ENCODE data around the gene TP53RK.

The TP53RK gene

DNA sequence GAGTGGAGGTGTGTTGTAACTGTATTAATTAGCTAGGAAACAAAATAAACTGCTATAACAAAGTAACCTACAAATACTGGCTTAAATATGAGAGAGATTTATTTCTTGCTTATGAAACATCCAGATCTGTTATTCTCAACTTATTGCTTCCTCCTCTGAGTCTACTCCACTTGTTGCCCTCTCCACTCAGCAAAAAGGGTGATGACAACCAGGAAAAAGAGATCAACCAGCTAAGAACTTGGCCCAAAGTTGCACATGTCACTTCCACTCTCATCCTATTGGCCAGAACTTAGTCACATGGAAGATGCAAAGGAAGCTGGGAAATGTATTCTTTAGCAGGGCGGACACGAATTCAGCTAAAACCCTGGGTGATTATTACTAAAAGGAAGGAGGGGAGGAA lies 5.2 kb upstream of the TP53RK start:
- Histone ChIP-seq H3K4me3 (ENCODE audit: low read length) (no peak overlapping the region), H3K4me1 (ENCODE audit: insufficient read depth, low read length) (peaks cover 8% of the 10 kb centered on the region), H3K27me3 (ENCODE audit: insufficient read depth, low read length) (no peaks in the 10 kb centered on the region), H3K27ac (ENCODE audit: low read depth, low read length) (no peak overlapping the region), H3K9me3 (ENCODE audit: insufficient read depth, low read depth, low read length) (no peaks in the 10 kb centered on the region), H3K36me3 (ENCODE audit: insufficient read depth, low read length) (no peaks in the 10 kb centered on the region), H3K9ac (ENCODE audit: low read depth, low read length) (no peak overlapping the region)
- 86% methylated on average over 2 of the region's 2 CpGs for WGBS

DNA sequence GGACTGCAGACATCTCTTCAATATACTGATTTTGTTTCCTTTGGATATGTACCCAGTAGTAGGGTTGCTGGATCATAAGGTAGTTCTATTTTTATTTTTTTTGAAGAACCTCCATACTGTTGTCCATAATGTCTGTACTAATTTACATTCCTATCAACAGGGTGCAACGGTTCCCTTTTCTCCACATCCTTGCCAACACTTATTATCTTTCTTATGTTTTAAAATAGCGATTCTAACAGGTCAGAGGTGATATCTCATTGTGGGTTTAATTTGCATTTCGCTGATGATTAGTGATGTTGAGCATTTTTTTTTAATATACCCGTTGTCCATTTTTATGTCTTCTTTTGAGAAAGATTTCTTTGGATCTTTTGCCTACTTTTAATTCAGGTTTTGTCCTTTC lies 2.0 kb upstream of the TP53RK start:
- H3K27ac ChIP-seq (ENCODE audit: low read depth, low read length) = no peak overlapping the region
- WGBS = 79% methylated on average over 4 of the region's 4 CpGs
- H3K27me3 ChIP-seq (ENCODE audit: insufficient read depth, low read length) = no peaks in the 10 kb centered on the region
- H3K4me1 ChIP-seq (ENCODE audit: insufficient read depth, low read length) = peaks cover 17% of the 10 kb centered on the region
- H3K9me3 ChIP-seq (ENCODE audit: insufficient read depth, low read depth, low read length) = no peaks in the 10 kb centered on the region
- no peak overlapping the region for H3K9ac ChIP-seq (ENCODE audit: low read depth, low read length)
- no peak overlapping the region for H3K4me3 ChIP-seq (ENCODE audit: low read length)
- H3K36me3 ChIP-seq (ENCODE audit: insufficient read depth, low read length) = peaks cover 9% of the 10 kb centered on the region

DNA sequence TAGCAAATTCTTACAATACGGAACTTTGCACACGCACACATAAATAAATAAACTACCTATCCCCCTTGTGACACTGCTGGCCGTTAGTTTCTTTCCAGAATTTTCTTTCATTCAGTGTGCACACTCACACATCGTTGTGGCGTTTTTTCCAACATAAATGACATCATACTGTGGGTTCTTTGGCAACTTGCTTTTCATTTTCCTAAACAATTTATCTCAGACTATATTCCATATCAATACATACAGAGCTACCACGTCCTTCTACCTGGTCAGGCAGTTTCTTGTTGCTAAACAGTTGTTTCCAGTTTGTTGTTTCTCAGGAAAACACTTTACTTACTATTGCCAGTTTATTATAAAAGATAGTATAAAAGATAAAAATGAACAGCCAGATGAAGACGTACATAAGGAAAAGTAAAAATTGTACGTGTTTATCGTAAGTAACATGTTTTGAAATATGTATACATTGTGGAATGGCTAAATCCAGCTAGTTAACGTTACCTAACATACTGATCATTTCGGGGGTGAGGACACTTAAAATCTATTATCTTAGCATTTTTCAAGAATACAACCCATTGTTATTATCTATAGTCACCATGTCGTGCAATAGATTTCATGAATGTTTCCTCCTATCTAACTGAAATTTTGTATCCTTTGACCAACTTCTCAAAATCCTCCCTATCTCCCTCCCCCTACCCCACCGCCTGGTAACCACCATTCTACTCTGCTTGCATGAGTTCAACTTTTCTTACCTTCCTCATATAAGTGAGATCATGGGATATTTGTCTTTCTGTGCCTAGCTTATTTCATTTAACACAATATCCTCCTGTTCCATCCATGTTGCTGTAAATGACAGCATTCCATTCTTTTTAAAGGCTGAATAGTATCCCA lies 1.2 kb upstream of the TP53RK start:
- H3K9ac ChIP-seq (ENCODE audit: low read depth, low read length) = peak overlapping the region; percentile 75
- peaks cover 16% of the 10 kb centered on the region for H3K36me3 ChIP-seq (ENCODE audit: insufficient read depth, low read length)
- H3K4me3 ChIP-seq (ENCODE audit: low read length) = peak overlapping the region; percentile 58
- H3K4me1 ChIP-seq (ENCODE audit: insufficient read depth, low read length) = peaks cover 17% of the 10 kb centered on the region
- WGBS = 86% methylated on average over 13 of the region's 13 CpGs
- H3K27me3 ChIP-seq (ENCODE audit: insufficient read depth, low read length) = no peaks in the 10 kb centered on the region
- H3K9me3 ChIP-seq (ENCODE audit: insufficient read depth, low read depth, low read length) = no peaks in the 10 kb centered on the region
- peak overlapping the region; percentile 59; the same call in 1 of the 2 replicates for H3K27ac ChIP-seq (ENCODE audit: low read depth, low read length)

DNA sequence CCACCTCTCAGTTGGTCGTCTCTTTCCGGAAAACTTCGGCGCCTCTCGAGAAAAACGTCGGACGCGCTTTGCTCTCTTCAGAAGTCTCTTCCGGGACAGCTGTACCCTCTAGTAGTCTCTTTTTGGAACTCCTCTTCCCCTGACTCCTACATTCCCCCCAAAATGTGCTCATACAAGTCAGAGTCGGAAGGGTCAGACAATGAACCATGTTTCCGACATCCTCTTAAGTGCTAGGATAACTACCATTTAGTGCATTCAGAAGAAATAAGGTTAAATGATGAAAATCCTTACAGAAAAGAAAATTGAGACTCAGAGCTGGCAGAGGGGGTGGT lies 476 bp upstream of the TP53RK start:
- 1% methylated on average over 12 of the region's 12 CpGs for WGBS
- peak overlapping the region; percentile 58 for H3K4me3 ChIP-seq (ENCODE audit: low read length)
- H3K27me3 ChIP-seq (ENCODE audit: insufficient read depth, low read length) = no peaks in the 10 kb centered on the region
- H3K4me1 ChIP-seq (ENCODE audit: insufficient read depth, low read length) = peaks cover 17% of the 10 kb centered on the region
- H3K36me3 ChIP-seq (ENCODE audit: insufficient read depth, low read length) = peaks cover 24% of the 10 kb centered on the region
- peak overlapping the region; percentile 75 for H3K9ac ChIP-seq (ENCODE audit: low read depth, low read length)
- H3K9me3 ChIP-seq (ENCODE audit: insufficient read depth, low read depth, low read length) = no peaks in the 10 kb centered on the region
- H3K27ac ChIP-seq (ENCODE audit: low read depth, low read length) = peak overlapping the region; percentile 59; the same call in 1 of the 2 replicates

DNA sequence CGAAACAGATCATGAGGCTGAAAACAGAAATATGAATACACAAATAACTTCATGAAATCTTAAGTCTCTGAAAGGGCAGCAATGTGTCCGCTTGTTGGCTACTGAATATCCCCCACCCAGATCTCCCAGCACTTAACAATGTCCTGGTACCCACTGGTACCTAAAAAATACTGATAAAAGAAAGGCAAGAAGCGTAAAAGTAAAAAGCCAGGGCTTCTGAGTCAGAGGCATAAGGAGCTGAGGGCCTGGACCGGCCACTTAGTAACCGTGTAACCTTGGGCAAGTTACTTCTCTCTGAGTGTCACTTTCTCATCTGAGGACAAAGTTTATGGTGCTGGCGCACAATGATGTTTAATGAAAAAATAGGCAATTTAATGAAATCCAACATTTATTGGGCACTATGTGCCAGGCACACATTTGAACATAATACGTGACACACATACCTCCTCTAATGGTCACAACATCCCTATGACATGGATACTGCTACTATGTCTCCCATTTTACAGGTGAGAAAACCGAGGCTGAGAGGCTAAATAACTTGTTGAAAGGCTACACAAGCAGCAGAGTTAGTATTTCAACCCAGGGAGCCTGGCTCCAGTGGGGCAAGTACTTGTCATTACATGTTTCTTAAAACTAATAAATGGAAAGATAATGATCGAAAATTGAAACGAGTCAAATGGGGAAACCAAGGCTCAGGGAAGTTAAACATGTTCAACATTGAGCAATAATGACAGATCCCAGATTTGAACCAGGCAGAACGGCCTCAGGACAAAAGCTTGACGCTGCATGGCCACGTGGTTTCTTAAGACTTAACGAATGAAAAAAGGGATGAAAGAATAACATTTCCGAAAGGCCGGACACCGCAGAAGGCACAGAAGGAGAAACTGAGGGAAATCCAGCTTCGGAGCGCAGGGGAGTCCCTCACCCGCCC lies 828 bp downstream of the TP53RK start:
- WGBS = 24% methylated on average over 20 of the region's 20 CpGs
- H3K27me3 ChIP-seq (ENCODE audit: insufficient read depth, low read length) = no peaks in the 10 kb centered on the region
- peak overlapping the region; percentile 98 for H3K27ac ChIP-seq (ENCODE audit: low read depth, low read length)
- no peaks in the 10 kb centered on the region for H3K9me3 ChIP-seq (ENCODE audit: insufficient read depth, low read depth, low read length)
- H3K4me1 ChIP-seq (ENCODE audit: insufficient read depth, low read length) = peaks cover 18% of the 10 kb centered on the region
- H3K4me3 ChIP-seq (ENCODE audit: low read length) = peak overlapping the region; percentile 90
- peaks cover 24% of the 10 kb centered on the region for H3K36me3 ChIP-seq (ENCODE audit: insufficient read depth, low read length)
- H3K9ac ChIP-seq (ENCODE audit: low read depth, low read length) = peak overlapping the region; percentile 93

DNA sequence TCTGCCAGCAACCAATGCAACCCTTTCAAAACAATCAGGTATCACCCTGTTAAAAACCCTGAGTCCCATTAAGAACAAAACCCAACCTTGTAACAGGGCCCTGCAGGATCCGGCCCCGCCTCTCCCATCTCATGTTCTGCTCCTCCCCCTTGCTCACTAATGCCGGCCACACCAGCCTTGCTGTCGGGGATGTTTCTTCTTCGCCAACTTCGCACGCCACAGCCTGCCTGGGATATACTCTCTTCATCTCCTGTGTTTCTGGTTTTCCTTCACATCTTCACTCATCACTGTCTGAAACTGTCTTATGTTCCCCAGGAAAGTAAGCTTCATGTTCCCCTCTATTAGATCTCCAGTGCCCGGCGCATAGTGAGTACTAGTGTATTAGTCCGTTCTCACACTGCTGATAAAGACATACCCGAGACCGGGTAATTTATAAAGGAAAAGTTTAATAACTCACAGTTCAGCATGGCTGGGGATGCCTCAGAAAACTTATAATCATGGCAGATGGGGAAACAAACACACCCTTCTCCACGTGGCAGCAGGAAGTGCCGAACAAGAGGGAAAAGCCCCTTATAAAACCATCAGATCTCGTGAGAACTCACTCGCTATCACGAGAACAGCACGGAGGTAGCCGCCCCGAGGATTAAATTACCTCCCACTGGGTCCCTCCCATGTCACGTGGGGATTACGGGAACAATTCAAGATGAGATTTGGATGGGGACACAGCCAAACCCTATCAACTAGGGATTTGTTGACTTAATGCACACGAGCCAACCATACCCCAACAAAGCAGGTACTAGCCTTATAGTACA lies 5.1 kb downstream of the TP53RK start:
- H3K9ac ChIP-seq (ENCODE audit: low read depth, low read length) = peak overlapping the region; percentile 79
- no peaks in the 10 kb centered on the region for H3K27me3 ChIP-seq (ENCODE audit: insufficient read depth, low read length)
- H3K4me3 ChIP-seq (ENCODE audit: low read length) = peak overlapping the region; percentile 63
- H3K36me3 ChIP-seq (ENCODE audit: insufficient read depth, low read length) = peaks cover 36% of the 10 kb centered on the region
- 32% methylated on average over 22 of the region's 23 CpGs for WGBS
- peaks cover 30% of the 10 kb centered on the region for H3K4me1 ChIP-seq (ENCODE audit: insufficient read depth, low read length)
- peak overlapping the region; percentile 55 for H3K27ac ChIP-seq (ENCODE audit: low read depth, low read length)
- no peaks in the 10 kb centered on the region for H3K9me3 ChIP-seq (ENCODE audit: insufficient read depth, low read depth, low read length)

DNA sequence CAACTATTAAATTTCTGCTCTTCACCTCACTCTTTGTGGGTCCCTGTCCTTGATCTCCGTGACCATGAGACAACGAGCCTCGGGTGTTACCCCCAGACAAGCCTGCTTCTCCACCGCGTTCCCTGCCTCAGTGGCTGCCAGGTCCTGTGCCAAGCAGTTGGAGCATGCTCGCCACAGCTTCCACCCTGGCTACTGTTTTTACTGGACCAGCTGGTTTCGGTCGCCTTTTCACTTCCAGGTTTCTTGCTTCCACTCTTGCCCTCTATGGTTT lies 5.6 kb downstream of the TP53RK start:
- 56% methylated on average over 8 of the region's 8 CpGs for WGBS
- H3K9ac ChIP-seq (ENCODE audit: low read depth, low read length) = peak overlapping the region; percentile 79
- no peaks in the 10 kb centered on the region for H3K9me3 ChIP-seq (ENCODE audit: insufficient read depth, low read depth, low read length)
- peaks cover 36% of the 10 kb centered on the region for H3K36me3 ChIP-seq (ENCODE audit: insufficient read depth, low read length)
- H3K27me3 ChIP-seq (ENCODE audit: insufficient read depth, low read length) = no peaks in the 10 kb centered on the region
- peaks cover 30% of the 10 kb centered on the region for H3K4me1 ChIP-seq (ENCODE audit: insufficient read depth, low read length)
- peak overlapping the region; percentile 15; the same call in 1 of the 2 replicates for H3K27ac ChIP-seq (ENCODE audit: low read depth, low read length)
- peak overlapping the region; percentile 63 for H3K4me3 ChIP-seq (ENCODE audit: low read length)

DNA sequence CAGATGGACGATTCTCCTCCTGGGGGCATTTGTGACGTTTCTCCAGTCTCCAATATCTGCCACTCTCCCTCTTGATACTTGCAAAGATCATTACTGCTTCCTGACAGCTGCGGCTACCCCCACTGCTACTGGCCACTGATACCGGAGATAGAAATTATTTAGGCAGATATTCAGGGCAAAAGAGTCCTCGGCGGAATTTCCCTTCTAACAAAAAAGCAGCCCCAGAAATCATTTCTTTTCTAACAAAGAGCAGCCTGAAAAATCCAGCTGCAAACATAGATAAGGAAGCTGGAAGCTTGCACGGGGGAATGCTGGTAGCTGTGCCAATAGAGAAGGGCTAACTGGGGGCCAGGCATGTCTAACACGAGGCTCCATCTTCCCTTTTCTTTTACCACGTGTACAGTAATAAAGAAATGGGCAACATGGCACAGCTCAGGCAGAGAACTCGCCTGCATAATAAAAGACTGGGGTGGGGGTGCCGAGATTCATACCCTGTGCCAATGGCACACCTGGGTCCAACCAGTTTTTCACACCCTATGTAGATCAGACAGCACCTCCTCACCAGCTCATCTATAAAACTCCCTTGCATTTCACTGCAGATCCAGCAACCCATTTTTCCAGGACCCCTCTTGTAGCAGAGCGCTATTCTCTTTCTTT lies 6.1 kb downstream of the TP53RK start:
- WGBS = 75% methylated on average over 12 of the region's 12 CpGs
- peak overlapping the region; percentile 63 for H3K4me3 ChIP-seq (ENCODE audit: low read length)
- peak overlapping the region; percentile 79 for H3K9ac ChIP-seq (ENCODE audit: low read depth, low read length)
- peaks cover 27% of the 10 kb centered on the region for H3K4me1 ChIP-seq (ENCODE audit: insufficient read depth, low read length)
- peaks cover 38% of the 10 kb centered on the region for H3K36me3 ChIP-seq (ENCODE audit: insufficient read depth, low read length)
- no peak overlapping the region for H3K27ac ChIP-seq (ENCODE audit: low read depth, low read length)
- no peaks in the 10 kb centered on the region for H3K27me3 ChIP-seq (ENCODE audit: insufficient read depth, low read length)
- H3K9me3 ChIP-seq (ENCODE audit: insufficient read depth, low read depth, low read length) = no peaks in the 10 kb centered on the region

DNA sequence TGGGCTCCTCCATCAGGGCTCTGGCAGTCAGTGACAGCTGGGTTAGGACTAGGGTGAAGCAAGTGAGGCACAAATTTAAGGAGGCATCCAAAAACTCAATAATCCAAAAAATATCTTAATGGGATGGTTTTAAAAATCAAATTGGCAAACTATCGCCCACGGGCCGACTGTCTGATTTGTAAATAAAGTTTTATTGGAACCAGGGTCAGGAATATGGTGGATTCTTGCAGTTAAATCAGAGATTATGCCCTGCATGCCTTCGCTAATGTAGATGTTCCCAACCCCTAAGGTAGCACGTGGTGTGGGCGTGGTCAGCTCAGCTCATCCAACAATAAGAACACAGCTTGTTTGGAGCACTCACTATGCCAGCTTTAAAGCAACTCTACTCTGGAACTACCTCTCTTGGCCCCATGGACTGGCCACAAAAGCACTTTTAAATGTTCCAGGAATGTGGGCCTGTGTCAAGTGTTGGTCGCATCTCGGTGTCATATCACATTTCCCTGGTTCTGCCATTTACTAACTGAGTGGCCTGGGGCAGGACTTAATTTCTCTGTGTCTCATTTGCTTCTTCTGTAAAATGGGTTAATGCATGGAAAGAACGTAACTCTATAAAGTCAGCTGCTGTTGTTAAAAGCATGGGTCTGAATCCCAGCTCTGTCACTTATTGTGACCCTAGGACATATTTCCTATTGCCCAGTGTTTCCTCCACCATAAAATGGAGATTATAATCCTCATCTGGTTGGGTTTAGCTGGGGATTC lies 7.0 kb downstream of the TP53RK start:
- Histone ChIP-seq H3K9ac (ENCODE audit: low read depth, low read length) (no peak overlapping the region), H3K27ac (ENCODE audit: low read depth, low read length) (no peak overlapping the region), H3K27me3 (ENCODE audit: insufficient read depth, low read length) (no peaks in the 10 kb centered on the region), H3K9me3 (ENCODE audit: insufficient read depth, low read depth, low read length) (no peaks in the 10 kb centered on the region), H3K4me1 (ENCODE audit: insufficient read depth, low read length) (peaks cover 21% of the 10 kb centered on the region), H3K4me3 (ENCODE audit: low read length) (no peak overlapping the region), H3K36me3 (ENCODE audit: insufficient read depth, low read length) (peaks cover 39% of the 10 kb centered on the region)
- 84% methylated on average over 9 of the region's 9 CpGs for WGBS
